OCI-M2 (cell line): ENCODE measurements around the gene CLEC18B.
"Not testable (repeated sequence)": the region's sequence is repeated elsewhere in the genome, so short reads cannot be mapped to it uniquely, and the experiment has no call there.

Source experiments
- DNase-seq: peaks from one replicate; lab custom pipeline; 2025; ENCODE audit not compliant: unreplicated experiment; lab: John Stamatoyannopoulos, UW

CLEC18B gene

GRCh38 chr16:74446866-74447265 is 25.6 kb upstream of the CLEC18B start:
- DNase-seq = no peak

GRCh38 chr16:74443624-74444346 is 22.5 kb upstream of the CLEC18B start:
- DNase-seq = not testable (repeated sequence)

- DNase-seq = no peak
Observed at GRCh38 chr16:74439685-74440084, 18.4 kb upstream of the CLEC18B start.

- DNase-seq = no peak
Observed at GRCh38 chr16:74438492-74438979, 17.3 kb upstream of the CLEC18B start.

- no peak for DNase-seq
Observed at GRCh38 chr16:74431516-74431915, 10.2 kb upstream of the CLEC18B start.

GRCh38 chr16:74430036-74430712 is 8.9 kb upstream of the CLEC18B start:
- peak; percentile 21 for DNase-seq

- DNase-seq = not testable (repeated sequence)
Observed at GRCh38 chr16:74428493-74428892, 7.2 kb upstream of the CLEC18B start.

- DNase-seq = not testable (repeated sequence)
Observed at GRCh38 chr16:74425751-74426150, 4.5 kb upstream of the CLEC18B start.

GRCh38 chr16:74423721-74424120 is 2.4 kb upstream of the CLEC18B start:
- not testable (repeated sequence) for DNase-seq

- DNase-seq = not testable (repeated sequence)
Observed at GRCh38 chr16:74422086-74422485, 808 bp upstream of the CLEC18B start.

- DNase-seq = not testable (repeated sequence)
Observed at GRCh38 chr16:74421482-74421785, 156 bp upstream of the CLEC18B start.

GRCh38 chr16:74419811-74420210 is 1.5 kb downstream of the CLEC18B start:
- not testable (repeated sequence) for DNase-seq

- not testable (repeated sequence) for DNase-seq
Observed at GRCh38 chr16:74417897-74418296, 3.4 kb downstream of the CLEC18B start.

GRCh38 chr16:74413920-74414319 is 7.4 kb downstream of the CLEC18B start:
- DNase-seq = not testable (repeated sequence)

GRCh38 chr16:74413485-74413884 is 7.8 kb downstream of the CLEC18B start:
- not testable (repeated sequence) for DNase-seq

GRCh38 chr16:74412775-74413390 is 8.4 kb downstream of the CLEC18B start:
- DNase-seq = not testable (repeated sequence)

- not testable (repeated sequence) for DNase-seq
Observed at GRCh38 chr16:74412138-74412774, 9.0 kb downstream of the CLEC18B start.

GRCh38 chr16:74410981-74411380 is 10.3 kb downstream of the CLEC18B start:
- not testable (repeated sequence) for DNase-seq

- not testable (repeated sequence) for DNase-seq
Observed at GRCh38 chr16:74410057-74410957, 11.0 kb downstream of the CLEC18B start.
